Prostate gland (tissue), 2 donors: ENCODE results near the gene APOOL. TPM values are rescaled to one million over a fixed set of nuclear protein-coding genes. Genes with fewer than 3 reads are reported as not detected.

Experiments
- DNase-seq: peaks from one replicate; pipeline ENCODE4 v3.0.0-alpha.2; 2019; ENCODE audit warnings: low spot score
- H3K27ac ChIP-seq, 2 donors: fragments of 200-600 bp; sonication (generic); 2 replicates each; pipeline ENCODE4 v1.5.1; 2017 to 2019
- H3K27me3 ChIP-seq: fragments of 200-600 bp; sonication (generic); replicated peaks from 2 replicates; pipeline ENCODE4 v1.5.1; 2019; ENCODE audit not compliant: insufficient read depth
- H3K36me3 ChIP-seq, 2 donors: fragments of 200-600 bp; sonication (generic); 1 replicate in 1 of 2; 2 replicates in 1 of 2; pipeline versions ENCODE4 v1.5.1 to v1.8.1; 2017 to 2019
- H3K4me1 ChIP-seq: fragments of 200-600 bp; sonication (generic); replicated peaks from 2 replicates; pipeline ENCODE4 v1.5.1; 2019
- H3K4me3 ChIP-seq, 2 donors: fragments of 200-600 bp; sonication (generic); 2 replicates each; pipeline ENCODE4 v1.5.1; 2017 to 2019
- H3K9me3 ChIP-seq: fragments of 200-600 bp; sonication (generic); 2 replicates; pipeline ENCODE4 v1.5.1; 2017
- POLR2A ChIP-seq: fragments of 450-650 bp; IDR thresholded peaks from one replicate; pipeline ENCODE4 v1.6.1; 2016; ENCODE audit warnings: antibody characterized with exemption, mild to moderate bottlenecking
- POLR2AphosphoS5 ChIP-seq: sonication (generic); formaldehyde crosslinking; IDR thresholded peaks from one replicate; pipeline ENCODE4 v1.6.1; 2017; ENCODE audit warnings: antibody characterized with exemption
- WGBS: methylation state at CpG from one replicate; pipeline ENCODE4 v1.1.5; 2018; 5-methylcytosine and 5-hydroxymethylcytosine counted together
- intact Hi-C: fragments of 100-400 bp; cut with DNase I; formaldehyde crosslinking; loops from one replicate; pipeline ENCODE4 v1.14.2; 2022
- total RNA-seq, 2 donors: library from RNA; depleted of rRNA; stranded (reverse); fragments of >200 nt; gene quantifications; one replicate each; pipeline ENCODE4 v1.1.0, GENCODE V29; 2016
- TF ChIP-seq, protein P1 (sequence below), 4 experiments: fragments of 200-600 bp in 2 of 4; fragments of 450-650 bp in 2 of 4; sonication (generic) in 2 of 4; IDR thresholded peaks; 1 replicate in 3 of 4; 2 replicates in 1 of 4; pipeline ENCODE4 v1.5.1; 2016 to 2019; ENCODE audit warnings: antibody characterized with exemption in 4 of 4, mild to moderate bottlenecking in 2 of 4, moderate library complexity in 2 of 4

Gene APOOL
- total RNA-seq, 2 donors from 2014 or later, result 9.9 to 10.8 TPM

DNA sequence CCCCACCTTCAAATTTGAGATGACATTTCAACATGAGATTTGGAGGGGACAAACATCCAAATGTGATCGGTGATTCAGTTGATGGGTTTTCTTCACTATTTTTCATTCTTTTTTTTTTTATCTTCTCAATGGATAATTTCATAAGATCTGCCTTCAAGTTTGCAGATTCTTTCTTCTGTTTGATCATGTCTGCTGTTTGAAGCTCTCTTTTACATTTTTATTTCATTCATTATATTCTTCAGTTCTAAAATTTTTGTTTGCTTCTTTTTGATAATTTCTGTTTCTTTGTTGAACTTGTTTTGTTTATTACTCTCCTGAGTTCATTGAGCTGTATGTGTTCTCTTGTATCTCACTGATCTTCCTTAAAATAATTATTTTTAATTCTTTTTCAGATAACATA lies 14.8 kb downstream of the APOOL start:
- TF ChIP-seq, protein P1, sequence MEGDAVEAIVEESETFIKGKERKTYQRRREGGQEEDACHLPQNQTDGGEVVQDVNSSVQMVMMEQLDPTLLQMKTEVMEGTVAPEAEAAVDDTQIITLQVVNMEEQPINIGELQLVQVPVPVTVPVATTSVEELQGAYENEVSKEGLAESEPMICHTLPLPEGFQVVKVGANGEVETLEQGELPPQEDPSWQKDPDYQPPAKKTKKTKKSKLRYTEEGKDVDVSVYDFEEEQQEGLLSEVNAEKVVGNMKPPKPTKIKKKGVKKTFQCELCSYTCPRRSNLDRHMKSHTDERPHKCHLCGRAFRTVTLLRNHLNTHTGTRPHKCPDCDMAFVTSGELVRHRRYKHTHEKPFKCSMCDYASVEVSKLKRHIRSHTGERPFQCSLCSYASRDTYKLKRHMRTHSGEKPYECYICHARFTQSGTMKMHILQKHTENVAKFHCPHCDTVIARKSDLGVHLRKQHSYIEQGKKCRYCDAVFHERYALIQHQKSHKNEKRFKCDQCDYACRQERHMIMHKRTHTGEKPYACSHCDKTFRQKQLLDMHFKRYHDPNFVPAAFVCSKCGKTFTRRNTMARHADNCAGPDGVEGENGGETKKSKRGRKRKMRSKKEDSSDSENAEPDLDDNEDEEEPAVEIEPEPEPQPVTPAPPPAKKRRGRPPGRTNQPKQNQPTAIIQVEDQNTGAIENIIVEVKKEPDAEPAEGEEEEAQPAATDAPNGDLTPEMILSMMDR (IDR thresholded peaks at IDR 0.05), result no peak
- TF ChIP-seq POLR2AphosphoS5 (no peak), POLR2A (no peak)
- Histone ChIP-seq H3K27me3 (no peaks in the 10 kb centered on the region), H3K36me3 (no peaks in the 10 kb centered on the region), H3K4me1 (no peaks in the 10 kb centered on the region), H3K4me3 (no peak overlapping the region), H3K27ac (no peak overlapping the region), H3K9me3 (no peaks in the 10 kb centered on the region)
- intact Hi-C loops, result no loop called here
- DNase-seq, result no peak
- WGBS, result 100% methylated on average over 1 of the region's 1 CpG

DNA sequence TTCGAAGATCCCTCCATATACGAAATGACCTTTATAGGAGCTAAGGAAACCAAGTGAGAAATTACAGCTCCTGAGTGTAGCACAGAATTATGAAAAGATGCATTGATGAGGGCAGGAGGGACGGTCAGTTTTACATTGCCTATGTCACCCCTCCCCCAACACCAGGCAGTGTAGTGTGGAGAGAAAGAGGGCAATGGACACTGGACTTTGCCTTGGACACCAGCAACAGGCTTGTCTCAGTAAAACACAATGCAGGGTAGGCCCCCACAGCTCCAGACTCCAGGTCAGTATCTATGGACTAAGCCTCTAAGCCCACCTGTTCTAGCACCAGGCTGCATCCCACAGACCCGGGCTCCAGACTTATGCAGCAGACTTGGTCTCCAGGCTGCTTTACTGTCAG lies 16.5 kb downstream of the APOOL start:
- H3K9me3 ChIP-seq, result no peaks in the 10 kb centered on the region
- no peaks in the 10 kb centered on the region for H3K4me1 ChIP-seq
- H3K27ac ChIP-seq, result no peak overlapping the region
- H3K4me3 ChIP-seq, result no peak overlapping the region
- H3K27me3 ChIP-seq, result no peaks in the 10 kb centered on the region
- WGBS, result 98% methylated on average over 4 of the region's 4 CpGs
- TF ChIP-seq POLR2A (no peak), POLR2AphosphoS5 (no peak)
- TF ChIP-seq, protein P1 (IDR thresholded peaks at IDR 0.05), result no peak
- intact Hi-C loops, result no loop called here
- DNase-seq, result no peak
- no peaks in the 10 kb centered on the region for H3K36me3 ChIP-seq

GRCh38 chrX:85024044-85024443 lies 20.4 kb downstream of the APOOL start:
- Histone ChIP-seq H3K27ac (no peak overlapping the region), H3K4me1 (no peaks in the 10 kb centered on the region), H3K36me3 (no peaks in the 10 kb centered on the region), H3K4me3 (no peak overlapping the region), H3K9me3 (no peaks in the 10 kb centered on the region), H3K27me3 (no peaks in the 10 kb centered on the region)
- 75% methylated on average over 2 of the region's 2 CpGs for WGBS
- TF ChIP-seq POLR2A (no peak), POLR2AphosphoS5 (no peak)
- TF ChIP-seq, protein P1 (IDR thresholded peaks at IDR 0.05), result no peak
- DNase-seq, result no peak
- intact Hi-C loops, result no loop called here

GRCh38 chrX:85024562-85024961 lies 20.9 kb downstream of the APOOL start:
- intact Hi-C loops, result no loop called here
- H3K27ac ChIP-seq, result no peak overlapping the region
- TF ChIP-seq POLR2A (no peak), POLR2AphosphoS5 (no peak)
- TF ChIP-seq, protein P1 (IDR thresholded peaks at IDR 0.05), result no peak
- H3K4me3 ChIP-seq, result no peak overlapping the region
- no peaks in the 10 kb centered on the region for H3K27me3 ChIP-seq
- WGBS, result 100% methylated on average over 3 of the region's 3 CpGs
- no peaks in the 10 kb centered on the region for H3K4me1 ChIP-seq
- DNase-seq, result no peak
- H3K9me3 ChIP-seq, result no peaks in the 10 kb centered on the region
- no peaks in the 10 kb centered on the region for H3K36me3 ChIP-seq

DNA sequence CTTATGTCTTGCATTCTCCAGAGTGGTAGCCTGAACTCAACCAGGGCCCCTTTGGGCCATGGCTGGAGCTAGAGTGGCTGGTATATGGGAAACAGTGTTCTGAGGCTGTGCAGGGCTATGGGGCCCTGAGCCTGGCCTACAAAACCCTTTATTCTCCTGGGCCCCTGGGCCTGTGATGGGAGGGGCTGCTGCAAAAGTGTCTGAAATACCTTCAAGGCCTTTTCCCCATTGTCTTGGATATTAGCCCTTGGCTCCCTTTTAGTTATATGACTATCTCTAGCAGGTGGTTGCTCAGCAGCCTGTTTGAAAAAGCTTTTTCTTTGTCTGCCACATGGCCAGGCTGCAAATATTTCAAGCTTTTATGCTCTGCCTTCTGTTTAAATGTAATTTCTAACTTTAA lies 22.5 kb downstream of the APOOL start:
- H3K4me3 ChIP-seq, result no peak overlapping the region
- DNase-seq, result no peak
- H3K36me3 ChIP-seq, result no peaks in the 10 kb centered on the region
- no peaks in the 10 kb centered on the region for H3K27me3 ChIP-seq
- intact Hi-C loops, result no loop called here
- no peaks in the 10 kb centered on the region for H3K4me1 ChIP-seq
- H3K9me3 ChIP-seq, result no peaks in the 10 kb centered on the region
- H3K27ac ChIP-seq, result no peak overlapping the region
- no peak for TF ChIP-seq POLR2AphosphoS5
- no peak for TF ChIP-seq POLR2A
- TF ChIP-seq, protein P1 (IDR thresholded peaks at IDR 0.05), result no peak
